H1 (cell line): Measurements from ENCODE around the gene GLRX. TPM values are rescaled to one million over a fixed set of nuclear protein-coding genes. Genes with fewer than 3 reads are reported as not detected.

Experiments
- BACH1 ChIP-seq: IDR thresholded peaks from 2 replicates; pipeline ENCODE4 v1.6.1; 2012; ENCODE audit warnings: low read length, improper control_type of control experiment
- CHD2 ChIP-seq: IDR thresholded peaks from 2 replicates; pipeline ENCODE4 v1.6.1; 2012; ENCODE audit warnings: low read length, improper control_type of control experiment
- FOSL1 ChIP-seq: IDR thresholded peaks from 2 replicates; pipeline ENCODE4 v1.6.1; 2011; ENCODE audit warnings: mild to moderate bottlenecking, low read depth, low read length, moderate library complexity; ENCODE audit not compliant: insufficient read depth
- KDM4A ChIP-seq: IDR thresholded peaks from one replicate; pipeline ENCODE4 v1.7.1; 2012; ENCODE audit warnings: low read depth, mild to moderate bottlenecking, moderate library complexity, low read length, inconsistent platforms; ENCODE audit not compliant: severe bottlenecking
- SIN3A ChIP-seq, 2 experiments: IDR thresholded peaks in 1 of 2; conservative IDR thresholded peaks in 1 of 2; 2 replicates each; pipeline ENCODE4 v1.6.1; 2011 to 2012; ENCODE audit warnings: low read length in 2 of 2, improper control_type of control experiment in 1 of 2, low read depth in 1 of 2, mild to moderate bottlenecking in 1 of 2
- SP2 ChIP-seq: IDR thresholded peaks from 2 replicates; pipeline ENCODE4 v1.6.1; 2012; ENCODE audit warnings: mild to moderate bottlenecking, low read length, inconsistent platforms
- TAF7 ChIP-seq: optimal IDR thresholded peaks from 2 replicates; pipeline ENCODE3; 2011; ENCODE audit warnings: low read depth, mild to moderate bottlenecking, inconsistent platforms, low read length, moderate library complexity, borderline replicate concordance
- polyA plus RNA-seq, 7 experiments: library from polyadenylated mRNA; depleted of rRNA in 3 of 7; stranded (reverse) in 5 of 7; unstranded in 2 of 7; fragments of >200 nt in 5 of 7; fragments of 200-250 nt in 2 of 7; gene quantifications; 1 replicate in 5 of 7; 2 replicates in 1 of 7; 4 replicates in 1 of 7; pipeline versions ENCODE4 v1.2.1 to v1.2.3, GENCODE V29; 2011 to 2013; ENCODE audit warnings: missing spikeins in 2 of 7, mixed read lengths in 2 of 7
- total RNA-seq: library from RNA; stranded (reverse); fragmentation: NEBNext Ultra II Directional; extraction: Animal tissue kit (Norgen Biotek cat#: 25700); gene quantifications from 2 replicates; pipeline ENCODE4 v1.2.1, GENCODE V29; 2021
- TF ChIP-seq, protein P1 (sequence below): IDR thresholded peaks from 2 replicates; pipeline ENCODE4 v1.6.1; 2012; ENCODE audit warnings: low read length, inconsistent platforms

GLRX gene
- total and polyA plus RNA-seq, 2 of the 8 experiments (the other 6 are each of a cell fraction or from before 2014, with no cell fraction given) = 22.9 to 31.2 TPM

DNA sequence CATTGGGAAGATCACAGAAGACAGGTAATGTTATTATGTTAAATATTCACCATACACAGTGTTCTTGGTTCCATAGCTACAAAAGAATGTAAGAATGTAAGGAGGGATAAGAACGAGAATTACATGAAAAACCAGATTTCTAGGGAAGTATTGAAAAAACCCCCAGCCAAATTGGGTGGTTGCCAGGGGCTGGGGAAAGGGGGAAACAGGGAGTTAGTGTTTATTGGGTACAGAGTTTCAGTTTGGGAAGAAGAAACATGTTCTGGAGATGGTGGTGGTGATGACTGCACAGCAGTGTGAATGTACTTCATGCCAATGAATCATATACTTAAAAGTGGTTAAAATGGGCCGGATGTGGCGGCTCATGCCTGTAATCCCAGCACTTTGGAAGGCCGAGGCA is 40.3 kb downstream of the GLRX start (continued):
- TF ChIP-seq, protein P1, sequence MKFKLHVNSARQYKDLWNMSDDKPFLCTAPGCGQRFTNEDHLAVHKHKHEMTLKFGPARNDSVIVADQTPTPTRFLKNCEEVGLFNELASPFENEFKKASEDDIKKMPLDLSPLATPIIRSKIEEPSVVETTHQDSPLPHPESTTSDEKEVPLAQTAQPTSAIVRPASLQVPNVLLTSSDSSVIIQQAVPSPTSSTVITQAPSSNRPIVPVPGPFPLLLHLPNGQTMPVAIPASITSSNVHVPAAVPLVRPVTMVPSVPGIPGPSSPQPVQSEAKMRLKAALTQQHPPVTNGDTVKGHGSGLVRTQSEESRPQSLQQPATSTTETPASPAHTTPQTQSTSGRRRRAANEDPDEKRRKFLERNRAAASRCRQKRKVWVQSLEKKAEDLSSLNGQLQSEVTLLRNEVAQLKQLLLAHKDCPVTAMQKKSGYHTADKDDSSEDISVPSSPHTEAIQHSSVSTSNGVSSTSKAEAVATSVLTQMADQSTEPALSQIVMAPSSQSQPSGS = no peak
- no peak for TF ChIP-seq SP2
- TF ChIP-seq BACH1 = no peak
- no peak for TF ChIP-seq SIN3A (conservative IDR thresholded peaks at IDR 0.05 in 1 of 2, IDR thresholded peaks at IDR 0.05 in 1 of 2; ENCODE audit: low read depth in 1 of 2, low read length in 2 of 2)
- no peak for TF ChIP-seq FOSL1
- TF ChIP-seq CHD2 = no peak
- TF ChIP-seq KDM4A = no peak
- TF ChIP-seq TAF7 = no peak
- TF ChIP-seq, all 59 proteins: peak for 0
